ENCODE data around the gene FILIP1L.

Gene FILIP1L

DNA sequence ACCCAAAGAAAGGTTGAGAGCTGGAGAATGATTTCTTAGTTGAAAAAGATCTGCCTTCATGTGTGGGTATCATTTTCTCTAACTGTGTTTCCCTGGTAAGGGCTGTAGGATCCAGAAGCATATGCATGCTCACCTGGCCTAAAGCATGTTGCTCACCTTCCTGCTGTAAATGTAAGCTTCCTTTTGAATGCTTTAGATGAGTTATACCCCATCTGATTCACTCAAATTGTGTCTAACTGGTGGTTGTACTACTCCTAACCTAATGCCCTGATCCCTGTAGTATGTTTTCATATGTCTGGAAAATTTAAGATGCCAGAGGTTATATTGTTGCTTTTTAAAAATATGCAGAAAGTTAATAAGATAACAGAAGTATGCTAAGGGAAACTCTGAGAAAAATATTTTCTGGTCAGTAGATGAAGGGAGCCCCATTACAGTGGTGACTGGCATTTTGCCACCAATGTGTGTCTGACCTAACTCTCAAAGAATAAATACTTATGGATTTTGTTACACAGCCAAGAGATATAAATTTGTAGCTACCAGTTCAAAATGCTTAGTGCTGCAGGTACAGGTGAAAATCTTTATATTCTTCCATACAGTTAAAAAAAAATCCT, 7.7 kb downstream of the FILIP1L start:
- TF ChIP-seq FOXP2 (optimal IDR thresholded peaks at IDR 0.05; ENCODE audit: borderline replicate concordance, extremely low read depth, extremely low read length, insufficient read depth) (no peak), POLR2AphosphoS5 (IDR thresholded peaks at IDR 0.05; ENCODE audit: low read depth, low read length) (no peak), SIN3A (IDR thresholded peaks at IDR 0.05; ENCODE audit: borderline replicate concordance, insufficient read depth, low read length) (no peak), TAF1 (IDR thresholded peaks at IDR 0.05; ENCODE audit: borderline replicate concordance, insufficient read depth, low read length) (no peak)
- TF ChIP-seq, protein P1, sequence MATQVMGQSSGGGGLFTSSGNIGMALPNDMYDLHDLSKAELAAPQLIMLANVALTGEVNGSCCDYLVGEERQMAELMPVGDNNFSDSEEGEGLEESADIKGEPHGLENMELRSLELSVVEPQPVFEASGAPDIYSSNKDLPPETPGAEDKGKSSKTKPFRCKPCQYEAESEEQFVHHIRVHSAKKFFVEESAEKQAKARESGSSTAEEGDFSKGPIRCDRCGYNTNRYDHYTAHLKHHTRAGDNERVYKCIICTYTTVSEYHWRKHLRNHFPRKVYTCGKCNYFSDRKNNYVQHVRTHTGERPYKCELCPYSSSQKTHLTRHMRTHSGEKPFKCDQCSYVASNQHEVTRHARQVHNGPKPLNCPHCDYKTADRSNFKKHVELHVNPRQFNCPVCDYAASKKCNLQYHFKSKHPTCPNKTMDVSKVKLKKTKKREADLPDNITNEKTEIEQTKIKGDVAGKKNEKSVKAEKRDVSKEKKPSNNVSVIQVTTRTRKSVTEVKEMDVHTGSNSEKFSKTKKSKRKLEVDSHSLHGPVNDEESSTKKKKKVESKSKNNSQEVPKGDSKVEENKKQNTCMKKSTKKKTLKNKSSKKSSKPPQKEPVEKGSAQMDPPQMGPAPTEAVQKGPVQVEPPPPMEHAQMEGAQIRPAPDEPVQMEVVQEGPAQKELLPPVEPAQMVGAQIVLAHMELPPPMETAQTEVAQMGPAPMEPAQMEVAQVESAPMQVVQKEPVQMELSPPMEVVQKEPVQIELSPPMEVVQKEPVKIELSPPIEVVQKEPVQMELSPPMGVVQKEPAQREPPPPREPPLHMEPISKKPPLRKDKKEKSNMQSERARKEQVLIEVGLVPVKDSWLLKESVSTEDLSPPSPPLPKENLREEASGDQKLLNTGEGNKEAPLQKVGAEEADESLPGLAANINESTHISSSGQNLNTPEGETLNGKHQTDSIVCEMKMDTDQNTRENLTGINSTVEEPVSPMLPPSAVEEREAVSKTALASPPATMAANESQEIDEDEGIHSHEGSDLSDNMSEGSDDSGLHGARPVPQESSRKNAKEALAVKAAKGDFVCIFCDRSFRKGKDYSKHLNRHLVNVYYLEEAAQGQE (IDR thresholded peaks at IDR 0.05; ENCODE audit: insufficient read depth in 1 of 2, low read depth in 2 of 2, low read length in 2 of 2): no peak

DNA sequence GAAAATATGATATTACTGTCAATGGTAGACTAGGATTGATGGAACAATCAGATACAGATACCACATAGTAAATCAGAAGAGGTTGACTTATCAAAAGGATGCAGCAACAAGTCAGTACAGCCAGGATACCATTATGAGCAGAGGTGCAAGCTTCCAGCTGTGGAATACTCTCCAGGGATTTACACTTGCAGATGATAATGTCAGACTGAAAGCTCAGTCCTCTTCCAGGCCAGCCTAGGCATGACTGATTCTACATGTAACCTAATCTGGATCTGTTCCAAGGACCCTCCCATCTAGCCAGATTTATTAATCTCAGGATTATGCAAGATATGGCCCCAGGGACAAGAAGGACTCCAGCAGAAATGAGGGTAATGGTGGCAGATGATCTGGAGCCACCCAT, 8.2 kb downstream of the FILIP1L start:
- TF ChIP-seq FOXP2 (optimal IDR thresholded peaks at IDR 0.05; ENCODE audit: borderline replicate concordance, extremely low read depth, extremely low read length, insufficient read depth) (no peak), POLR2AphosphoS5 (IDR thresholded peaks at IDR 0.05; ENCODE audit: low read depth, low read length) (no peak), TAF1 (IDR thresholded peaks at IDR 0.05; ENCODE audit: borderline replicate concordance, insufficient read depth, low read length) (no peak), SIN3A (IDR thresholded peaks at IDR 0.05; ENCODE audit: borderline replicate concordance, insufficient read depth, low read length) (no peak)
- TF ChIP-seq, protein P1 (IDR thresholded peaks at IDR 0.05; ENCODE audit: insufficient read depth in 1 of 2, low read depth in 2 of 2, low read length in 2 of 2): no peak

DNA sequence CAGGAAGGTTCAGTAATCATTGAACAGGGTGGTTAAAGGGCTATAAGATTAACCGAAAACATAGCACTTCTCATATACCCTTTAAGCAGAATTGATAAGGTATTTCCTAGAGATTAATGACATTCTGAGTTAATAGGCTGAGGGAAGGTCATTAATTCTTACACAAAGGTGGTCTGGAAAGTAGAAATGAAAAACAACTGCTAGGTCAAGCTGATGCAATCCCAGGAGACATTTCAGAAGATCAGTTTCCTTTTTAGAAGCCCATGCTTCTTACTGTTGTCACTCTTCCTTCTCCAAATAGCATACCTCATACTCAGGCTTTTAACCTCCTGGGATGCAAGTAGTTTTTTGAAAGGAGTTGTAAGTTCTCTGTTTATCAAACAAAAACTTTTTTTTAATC, 8.8 kb downstream of the FILIP1L start:
- TF ChIP-seq SIN3A (IDR thresholded peaks at IDR 0.05; ENCODE audit: borderline replicate concordance, insufficient read depth, low read length) (no peak), TAF1 (IDR thresholded peaks at IDR 0.05; ENCODE audit: borderline replicate concordance, insufficient read depth, low read length) (no peak), FOXP2 (optimal IDR thresholded peaks at IDR 0.05; ENCODE audit: borderline replicate concordance, extremely low read depth, extremely low read length, insufficient read depth) (no peak), POLR2AphosphoS5 (IDR thresholded peaks at IDR 0.05; ENCODE audit: low read depth, low read length) (no peak)
- TF ChIP-seq, protein P1 (IDR thresholded peaks at IDR 0.05; ENCODE audit: insufficient read depth in 1 of 2, low read depth in 2 of 2, low read length in 2 of 2): no peak

DNA sequence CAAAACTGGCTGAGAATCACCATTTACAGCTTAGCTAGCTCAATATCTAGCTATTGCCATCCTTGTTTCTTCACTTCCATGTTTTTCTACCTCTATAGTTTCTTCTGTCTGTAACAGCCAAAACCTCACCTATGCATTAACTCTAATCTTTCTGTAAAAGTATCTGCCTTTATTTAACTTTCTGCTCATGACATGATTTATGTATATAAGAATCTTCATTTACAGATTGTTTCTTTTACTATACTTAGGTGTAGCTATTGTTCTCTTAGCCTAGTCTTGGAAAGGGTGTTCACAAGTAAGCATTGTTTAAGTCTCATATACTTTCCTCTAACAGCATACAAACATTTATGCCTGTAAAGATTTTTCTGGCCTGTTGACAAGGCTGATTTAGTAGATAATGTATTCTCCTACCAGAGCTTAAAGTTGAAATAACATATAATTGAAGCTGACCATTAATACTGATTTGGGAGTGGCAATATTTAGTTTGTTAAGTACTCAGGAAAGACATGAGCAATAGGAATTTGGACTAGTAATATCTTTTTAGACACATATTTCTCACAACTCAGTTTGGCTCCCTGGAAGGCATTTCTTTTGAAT, 9.4 kb downstream of the FILIP1L start:
- TF ChIP-seq SIN3A (IDR thresholded peaks at IDR 0.05; ENCODE audit: borderline replicate concordance, insufficient read depth, low read length) (no peak), POLR2AphosphoS5 (IDR thresholded peaks at IDR 0.05; ENCODE audit: low read depth, low read length) (no peak), TAF1 (IDR thresholded peaks at IDR 0.05; ENCODE audit: borderline replicate concordance, insufficient read depth, low read length) (no peak), FOXP2 (optimal IDR thresholded peaks at IDR 0.05; ENCODE audit: borderline replicate concordance, extremely low read depth, extremely low read length, insufficient read depth) (no peak)
- TF ChIP-seq, protein P1 (IDR thresholded peaks at IDR 0.05; ENCODE audit: insufficient read depth in 1 of 2, low read depth in 2 of 2, low read length in 2 of 2): no peak
